ENCODE measurements around the gene YEATS2. TPM values are rescaled to one million over a fixed set of nuclear protein-coding genes. Genes with fewer than 3 reads are reported as not detected.

Gene YEATS2
- total RNA-seq, 1 experiment from 2014 or later: 38.6 TPM

- no peak for DNase-seq (ENCODE audit: low read depth, low spot score)
- H3K27ac ChIP-seq (ENCODE audit: low read depth, low read length): no peak overlapping the region
- no peaks in the 10 kb centered on the region; a peak in 1 of 4 replicates for H3K36me3 ChIP-seq (ENCODE audit: control insufficient read depth in 1 of 2, insufficient read depth in 2 of 2, low read length in 2 of 2)
- H3K4me3 ChIP-seq (replicated peaks in 1 of 2; ENCODE audit: low read depth in 1 of 2, low read length in 2 of 2): no peak overlapping the region
- ATAC-seq: no peak
- TF ChIP-seq TCF7L2 (IDR thresholded peaks at IDR 0.05; ENCODE audit: borderline replicate concordance, extremely low read depth, insufficient read depth, insufficient read length) (no peak), POLR2AphosphoS5 (IDR thresholded peaks at IDR 0.05; ENCODE audit: low read depth, low read length) (no peak), REST (IDR thresholded peaks at IDR 0.05; ENCODE audit: low read depth) (no peak), EGR1 (IDR thresholded peaks at IDR 0.05; ENCODE audit: low read depth) (no peak), ZBTB33 (IDR thresholded peaks at IDR 0.05; ENCODE audit: extremely low read depth, insufficient replicate concordance, low read length) (no peak), ZNF274 (IDR thresholded peaks at IDR 0.05; ENCODE audit: low read depth, low read length) (no peak), SIN3A (IDR thresholded peaks at IDR 0.05; ENCODE audit: low read depth) (no peak), EZH2 (IDR thresholded peaks at IDR 0.05) (no peak), CEBPB (IDR thresholded peaks at IDR 0.05; ENCODE audit: low read depth) (no peak), SP1 (IDR thresholded peaks at IDR 0.05; ENCODE audit: low read depth) (no peak), MAX (IDR thresholded peaks at IDR 0.05) (no peak), JUND (IDR thresholded peaks at IDR 0.05) (no peak), SRF (IDR thresholded peaks at IDR 0.05; ENCODE audit: low read depth) (no peak), ELF1 (IDR thresholded peaks at IDR 0.05; ENCODE audit: borderline replicate concordance, low read depth) (no peak), ATF3 (IDR thresholded peaks at IDR 0.05) (no peak), YY1 (IDR thresholded peaks at IDR 0.05; ENCODE audit: extremely low read depth, insufficient replicate concordance, low read depth, low read length) (no peak)
- H2AFZ ChIP-seq (ENCODE audit: low read depth, low read length, poor library complexity, severe bottlenecking): no peak overlapping the region
- H3K79me2 ChIP-seq (ENCODE audit: insufficient read depth, low read length): no peaks in the 10 kb centered on the region
- ChIA-PET CTCF (no interaction called here), POLR2A (no interaction called here), RAD21 (ENCODE audit: low non-redundant PET in 1 of 2, low total read pairs in 2 of 2, uncharacterized antibody in 2 of 2, unreplicated experiment in 2 of 2) (no interaction called here)
- H3K9me3 ChIP-seq (ENCODE audit: control insufficient read depth in 1 of 2, insufficient read depth in 1 of 2, low read depth in 1 of 2, low read length in 2 of 2): no peaks in the 10 kb centered on the region
- no peak overlapping the region for H3K9ac ChIP-seq (ENCODE audit: low read length)
- H3K27me3 ChIP-seq (ENCODE audit: insufficient read depth, low read length): no peaks in the 10 kb centered on the region
- H3K9me2 ChIP-seq (ENCODE audit: insufficient read depth): no peaks in the 10 kb centered on the region
- H3K4me1 ChIP-seq (ENCODE audit: control insufficient read depth in 1 of 2, insufficient read depth in 2 of 2, low read length in 2 of 2): no peaks in the 10 kb centered on the region
- no peak overlapping the region for H3K4me2 ChIP-seq (ENCODE audit: low read length)
- intact Hi-C loops (cut with micrococcal nuclease): no loop called here
- no TSS peak for BruUV-seq (replicated peaks)
- no peaks in the 10 kb centered on the region for H4K20me1 ChIP-seq (ENCODE audit: insufficient read depth)
Measured at GRCh38 chr3:183815951-183816475, 118.4 kb downstream of the YEATS2 start.

Data from HCT116 (cell line).